Cardiac atrium fibroblast (primary cell): ENCODE measurements around the gene ACTR5. TPM values are rescaled to one million over a fixed set of nuclear protein-coding genes. Genes with fewer than 3 reads are reported as not detected.

Experiments
- total RNA-seq: library from RNA; depleted of rRNA; stranded (reverse); fragments of >200 nt; gene quantifications from 2 replicates; pipeline ENCODE4 v1.2.3, GENCODE V29; 2015

Gene ACTR5
- total RNA-seq = 2.5 and 3.1 TPM in 2 replicates

DNA sequence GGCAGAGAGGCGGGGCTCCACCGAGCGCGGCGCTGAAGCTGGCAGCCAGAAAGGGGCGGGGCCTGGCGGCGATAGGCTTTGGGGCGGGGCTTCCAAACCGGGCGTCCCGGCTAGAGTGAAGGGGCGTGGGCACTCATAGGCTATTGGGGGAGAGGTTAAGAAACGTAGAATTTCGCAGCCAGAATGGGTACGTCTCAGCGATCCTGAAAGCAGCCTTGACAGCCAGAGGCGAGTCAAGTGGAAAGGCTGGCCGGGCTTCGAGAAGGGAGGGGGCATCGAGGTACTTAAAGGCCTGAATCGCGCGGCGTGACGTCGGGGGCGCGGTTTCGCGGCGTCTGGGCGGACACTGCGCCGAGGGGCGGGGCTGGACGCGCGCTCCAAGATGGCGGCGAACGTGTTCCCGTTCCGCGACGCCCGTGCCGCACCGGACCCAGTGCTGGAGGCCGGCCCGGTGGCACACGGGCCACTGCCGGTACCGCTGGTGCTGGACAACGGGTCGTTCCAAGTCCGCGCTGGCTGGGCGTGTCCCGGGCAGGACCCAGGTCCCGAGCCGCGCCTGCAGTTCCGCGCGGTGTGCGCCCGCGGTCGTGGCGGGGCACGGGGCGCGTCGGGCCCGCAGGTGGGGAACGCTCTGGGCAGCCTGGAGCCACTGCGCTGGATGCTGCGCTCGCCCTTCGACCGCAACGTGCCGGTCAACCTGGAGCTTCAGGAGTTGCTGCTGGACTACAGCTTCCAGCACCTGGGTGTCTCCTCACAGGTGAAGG lies at the start of gene ACTR5:
TSS of gene ACTR5 (plus strand) at position 364 of the 764 bp plus-strand sequence. CDS start at position 383, 19 bp downstream.

DNA sequence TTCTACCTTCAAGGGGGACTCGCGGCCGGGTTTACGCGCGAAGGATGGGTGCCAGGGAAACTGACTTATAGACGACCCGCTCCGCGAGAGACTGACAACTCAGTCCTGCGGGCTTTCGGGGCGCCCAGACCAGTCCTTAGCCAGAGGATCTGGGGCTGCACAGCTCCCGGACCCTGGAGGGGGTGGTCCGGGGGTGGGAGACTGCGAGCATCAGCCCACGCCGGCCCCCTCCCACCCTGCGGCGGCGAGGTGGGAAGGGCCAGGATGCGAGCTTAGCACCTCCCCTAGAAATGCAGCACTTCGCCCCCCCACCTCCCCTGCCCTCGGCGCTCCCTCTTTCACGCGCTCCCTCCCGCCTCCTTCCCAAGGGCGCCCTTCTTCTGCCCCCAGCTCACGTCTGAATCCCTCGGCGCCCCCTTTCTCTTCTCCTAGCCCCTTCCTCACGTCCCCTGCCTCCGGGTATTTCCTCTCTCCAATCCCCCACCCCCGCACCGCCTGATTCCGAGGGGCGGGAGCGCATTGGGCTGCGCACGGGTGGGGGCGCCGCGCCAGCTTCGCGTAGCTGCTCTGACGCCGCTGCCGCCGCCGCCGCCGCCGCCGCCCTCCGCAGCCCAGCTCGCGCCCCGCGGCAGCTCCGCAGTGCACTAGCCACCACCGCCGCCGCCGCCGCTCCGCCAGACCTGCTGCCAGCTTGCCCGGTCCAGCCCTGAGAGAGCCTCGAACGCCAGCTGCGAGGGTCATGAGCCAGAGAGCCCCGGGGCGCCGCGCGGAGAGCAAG lies 24.2 kb upstream of the ACTR5 start, which contains the start of gene SLC32A1:
TSS of gene SLC32A1 (plus strand) at position 639 of the 778 bp plus-strand sequence. CDS start 239 bp downstream, outside the sequence.

DNA sequence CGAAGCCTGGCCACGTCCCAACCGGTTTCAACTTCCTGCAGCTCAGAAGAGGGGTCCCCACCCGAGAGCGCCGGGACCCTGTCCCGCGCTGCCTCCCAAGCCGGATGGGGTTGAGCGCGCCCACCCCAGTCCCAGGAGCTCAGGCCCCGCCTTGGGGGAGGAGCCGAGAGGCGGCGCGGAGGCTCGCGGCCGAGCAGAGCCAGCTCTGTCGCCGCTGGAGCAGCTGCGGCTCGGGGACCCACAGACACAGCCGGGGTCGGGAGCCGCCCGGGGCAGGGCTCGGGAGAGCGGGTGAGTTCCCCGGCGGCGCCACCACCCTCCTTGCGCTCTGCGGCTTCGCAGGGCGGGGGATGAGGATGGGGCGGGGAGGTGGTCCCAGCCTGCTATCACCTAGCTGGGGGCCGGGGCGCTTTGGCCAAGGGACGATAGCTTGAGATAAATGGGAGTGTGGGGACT lies 57.3 kb downstream of the ACTR5 start, which contains the start of gene PPP1R16B:
TSS of gene PPP1R16B (plus strand) at position 196 of the 456 bp plus-strand sequence. CDS start 30,229 bp downstream, outside the sequence.

Other genes starting within 250 kb of the ACTR5 start
- gene ADIG, start 167.3 kb upstream of the ACTR5 start, total RNA-seq = not detected in 2 replicates
- gene ARHGAP40, start 146.7 kb upstream of the ACTR5 start, total RNA-seq = not detected in 2 replicates
- not detected in 2 replicates for gene SLC32A1, start 24.0 kb upstream of the ACTR5 start, total RNA-seq
- 0.49 and 0.54 TPM in 2 replicates for gene PPP1R16B, start 57.2 kb downstream of the ACTR5 start, total RNA-seq
- 6.3 and 12.0 TPM in 2 replicates for gene FAM83D, start 178.0 kb downstream of the ACTR5 start, total RNA-seq
- gene DHX35, start 213.9 kb downstream of the ACTR5 start, total RNA-seq = 4.2 and 5.7 TPM in 2 replicates